AG08395 (cell line): ENCODE results near the gene MS4A15.
"Not testable (repeated sequence)": the region's sequence is repeated elsewhere in the genome, so short reads cannot be mapped to it uniquely, and the experiment has no call there.

Source experiments
- DNase-seq: peaks from one replicate; pipeline ENCODE4 v3.0.0; 2012; ENCODE audit warnings: mixed read lengths, low spot score

Gene MS4A15

GRCh38 chr11:60756307-60757032 is at the start of gene MS4A15:
MS4A15 (plus strand) TSS chr11:60756867; CDS start chr11:60763734, 6,867 bp downstream.
- no peak for DNase-seq

GRCh38 chr11:60706931-60707330 is 49.7 kb upstream of the MS4A15 start:
- no peak for DNase-seq

- no peak for DNase-seq
Observed at GRCh38 chr11:60710482-60710881, 46.2 kb upstream of the MS4A15 start.

GRCh38 chr11:60711276-60711675 is 45.4 kb upstream of the MS4A15 start:
- no peak for DNase-seq

GRCh38 chr11:60713423-60713822 is 43.2 kb upstream of the MS4A15 start:
- not testable (repeated sequence) for DNase-seq

- DNase-seq: no peak
Observed at GRCh38 chr11:60717956-60718355, 38.7 kb upstream of the MS4A15 start.

- DNase-seq: no peak
Observed at GRCh38 chr11:60718524-60719316, 37.9 kb upstream of the MS4A15 start.

GRCh38 chr11:60719391-60719790 is 37.3 kb upstream of the MS4A15 start:
- no peak for DNase-seq

DNA sequence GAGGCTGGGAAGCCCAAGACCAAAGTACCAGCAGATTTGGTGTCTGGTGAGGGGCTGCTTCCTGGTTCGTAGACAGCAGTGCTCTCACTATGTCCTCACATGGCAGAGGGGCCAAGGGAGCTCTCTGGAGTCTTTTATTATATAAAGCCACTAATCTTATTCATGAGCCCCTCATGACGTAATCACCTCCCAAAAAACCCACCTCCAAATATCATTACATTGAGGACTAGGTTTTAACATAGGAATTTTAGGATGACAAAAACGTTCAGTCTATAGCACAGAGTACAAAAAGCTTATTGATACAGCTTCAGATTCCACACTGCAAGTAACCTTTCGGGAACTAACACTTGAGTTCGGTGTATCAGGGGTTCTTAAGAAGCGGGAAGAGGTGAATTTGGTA is 36.2 kb upstream of the MS4A15 start:
- no peak for DNase-seq

DNA sequence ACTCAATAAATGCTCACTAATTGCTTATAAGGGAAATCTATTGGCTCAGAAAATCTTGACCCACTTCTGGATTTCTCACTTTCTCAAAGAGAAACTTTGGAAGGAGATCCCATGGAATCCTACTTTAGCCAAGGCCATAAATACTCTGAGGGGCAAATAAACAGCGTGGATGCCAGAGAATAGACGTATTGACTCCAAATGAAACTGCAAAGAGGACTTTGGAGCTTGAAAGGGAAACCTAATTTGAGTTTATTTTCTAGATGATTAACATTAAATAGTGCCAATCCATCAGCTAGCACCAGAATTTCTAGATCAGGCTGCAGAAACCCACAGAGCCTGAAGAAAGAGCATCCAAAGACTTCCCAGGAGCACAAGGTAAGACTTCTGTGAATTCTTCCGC is 32.2 kb upstream of the MS4A15 start, which contains the start of gene MS4A18:
Gene MS4A18, plus strand, starts transcription at position 301 of the 400 bp plus-strand sequence.
- DNase-seq: no peak

DNA sequence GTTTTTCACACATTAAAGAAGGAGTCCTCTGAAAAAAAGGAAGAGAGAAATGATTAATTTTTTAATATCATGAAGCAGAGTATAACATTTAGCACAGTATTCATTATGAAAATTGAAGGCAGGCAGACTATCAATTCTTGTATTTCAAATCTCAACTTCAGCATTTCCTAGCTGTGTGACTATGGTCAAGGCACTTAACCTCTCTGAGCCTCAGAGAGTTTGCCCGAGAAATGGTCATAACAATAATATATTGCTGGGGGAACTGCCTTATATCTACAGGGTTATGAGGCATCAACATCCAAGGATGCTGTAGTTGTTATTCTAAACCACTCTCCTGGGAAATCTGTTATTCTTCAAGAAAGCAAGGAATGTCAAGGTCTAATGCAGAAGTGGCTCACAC is 31.1 kb upstream of the MS4A15 start:
- DNase-seq: no peak

- no peak for DNase-seq
Observed at GRCh38 chr11:60731586-60731985, 25.1 kb upstream of the MS4A15 start.

- DNase-seq: no peak
Observed at GRCh38 chr11:60734279-60734678, 22.4 kb upstream of the MS4A15 start.

- DNase-seq: no peak
Observed at GRCh38 chr11:60739114-60739513, 17.6 kb upstream of the MS4A15 start.

DNA sequence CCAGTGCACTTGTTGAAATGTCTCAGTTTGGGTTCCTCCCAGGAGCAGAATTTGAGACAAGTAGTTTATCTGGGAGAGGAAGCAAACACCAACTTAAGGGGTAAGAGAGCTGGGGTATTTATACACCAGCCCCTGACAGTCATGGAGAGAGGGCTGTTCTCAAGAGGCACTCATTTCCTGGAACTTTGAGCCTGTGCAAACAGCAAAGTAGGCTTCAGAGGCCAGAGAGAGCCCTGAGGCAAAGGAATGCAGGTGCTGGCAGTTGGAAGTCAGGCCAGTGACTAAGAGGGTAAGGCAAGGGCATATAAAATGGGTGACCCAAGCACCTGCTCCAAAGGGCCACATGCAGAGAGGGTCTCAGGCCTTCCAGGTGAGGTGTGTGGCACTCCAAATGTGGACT is 16.1 kb upstream of the MS4A15 start:
- no peak for DNase-seq

- DNase-seq: no peak
Observed at GRCh38 chr11:60741421-60741820, 15.2 kb upstream of the MS4A15 start.

DNA sequence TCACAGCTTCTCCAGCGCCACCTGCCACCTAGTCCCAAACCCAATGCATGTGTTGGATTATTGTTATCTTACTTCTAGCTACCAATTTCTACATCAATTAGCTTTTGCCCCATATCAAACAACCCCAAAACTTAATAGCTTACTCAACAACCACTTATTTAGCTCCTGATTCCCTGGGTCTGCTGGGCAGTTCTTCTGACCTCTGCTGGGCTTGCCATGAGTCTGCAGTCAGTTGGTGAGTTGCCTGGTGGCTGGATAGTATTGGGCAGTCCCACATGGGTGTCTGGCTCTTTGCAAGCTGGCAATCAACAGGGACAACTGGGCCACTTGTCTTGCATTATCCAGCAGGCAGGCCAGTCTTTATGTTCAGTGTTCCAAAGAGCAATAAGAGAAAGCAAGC is 13.6 kb upstream of the MS4A15 start:
- no peak for DNase-seq

GRCh38 chr11:60744114-60744513 is 12.6 kb upstream of the MS4A15 start:
- no peak for DNase-seq

DNA sequence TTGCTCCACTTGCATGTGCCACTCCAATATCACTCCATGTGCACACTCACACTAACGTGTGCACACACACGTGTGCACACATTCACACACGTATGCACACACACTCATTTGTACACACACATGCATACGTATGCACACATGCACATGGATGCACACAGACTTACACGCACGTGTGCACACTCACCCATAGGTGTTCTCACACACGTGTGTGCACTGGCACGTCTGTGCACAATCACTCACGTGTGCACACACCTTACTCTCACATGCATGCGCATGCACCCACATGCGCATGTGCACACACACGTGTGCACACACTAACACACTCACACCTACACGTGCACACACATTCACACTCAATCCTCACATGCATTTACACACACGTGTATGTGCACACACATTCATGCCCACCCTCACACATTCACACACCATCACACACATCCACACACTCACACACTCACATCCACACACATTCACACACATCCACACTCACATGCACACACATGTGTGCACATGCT is 9.3 kb upstream of the MS4A15 start:
- no peak for DNase-seq

DNA sequence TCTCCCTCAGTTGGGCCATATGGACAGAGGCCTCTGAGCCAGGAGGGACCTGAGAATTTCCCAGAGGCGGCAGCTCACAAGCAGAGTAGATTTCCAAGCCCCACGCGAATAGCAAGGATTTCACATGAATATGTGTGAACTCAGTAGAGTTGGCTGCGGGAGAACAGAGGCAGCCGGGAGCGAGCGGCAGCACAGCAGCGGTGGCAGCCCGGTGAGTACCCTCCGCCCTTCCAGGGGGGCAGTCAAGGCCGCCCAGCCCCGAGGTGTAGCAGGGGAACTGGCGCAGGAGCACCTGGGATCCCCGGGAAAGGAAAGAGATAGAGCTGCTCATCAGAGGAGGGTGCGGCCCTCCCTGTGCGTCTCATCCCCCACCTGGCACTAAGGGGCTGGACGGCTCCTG is 8.4 kb upstream of the MS4A15 start:
- DNase-seq: no peak

- no peak for DNase-seq
Observed at GRCh38 chr11:60748821-60749220, 7.8 kb upstream of the MS4A15 start.

GRCh38 chr11:60750911-60751310 is 5.8 kb upstream of the MS4A15 start:
- DNase-seq: no peak

DNA sequence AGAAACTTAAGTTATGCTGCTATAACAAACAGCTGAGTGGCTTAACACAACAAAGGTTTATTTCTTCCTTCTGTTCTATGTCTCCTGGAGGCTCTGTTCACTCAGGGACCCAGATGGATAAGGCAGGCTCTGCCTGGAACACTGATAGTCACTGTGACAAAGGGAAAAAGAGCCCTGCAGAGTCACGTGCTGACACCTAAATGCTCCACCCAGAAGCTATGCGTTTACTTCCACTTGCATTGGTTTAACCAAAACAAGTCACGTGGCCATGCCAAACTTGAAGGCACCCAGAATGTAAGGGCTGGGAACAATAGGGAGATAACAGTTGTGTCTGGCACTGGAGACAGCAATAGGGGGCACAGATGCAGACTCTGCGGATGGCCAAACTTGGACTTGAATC is 3.4 kb upstream of the MS4A15 start:
- no peak for DNase-seq
